ENCODE results near the gene CREB3L4. TPM values are rescaled to one million over a fixed set of nuclear protein-coding genes. Genes with fewer than 3 reads are reported as not detected.

The CREB3L4 gene
- total and polyA plus RNA-seq, 11 donors, result 2.5 to 7.2 (median 4.7) TPM

DNA sequence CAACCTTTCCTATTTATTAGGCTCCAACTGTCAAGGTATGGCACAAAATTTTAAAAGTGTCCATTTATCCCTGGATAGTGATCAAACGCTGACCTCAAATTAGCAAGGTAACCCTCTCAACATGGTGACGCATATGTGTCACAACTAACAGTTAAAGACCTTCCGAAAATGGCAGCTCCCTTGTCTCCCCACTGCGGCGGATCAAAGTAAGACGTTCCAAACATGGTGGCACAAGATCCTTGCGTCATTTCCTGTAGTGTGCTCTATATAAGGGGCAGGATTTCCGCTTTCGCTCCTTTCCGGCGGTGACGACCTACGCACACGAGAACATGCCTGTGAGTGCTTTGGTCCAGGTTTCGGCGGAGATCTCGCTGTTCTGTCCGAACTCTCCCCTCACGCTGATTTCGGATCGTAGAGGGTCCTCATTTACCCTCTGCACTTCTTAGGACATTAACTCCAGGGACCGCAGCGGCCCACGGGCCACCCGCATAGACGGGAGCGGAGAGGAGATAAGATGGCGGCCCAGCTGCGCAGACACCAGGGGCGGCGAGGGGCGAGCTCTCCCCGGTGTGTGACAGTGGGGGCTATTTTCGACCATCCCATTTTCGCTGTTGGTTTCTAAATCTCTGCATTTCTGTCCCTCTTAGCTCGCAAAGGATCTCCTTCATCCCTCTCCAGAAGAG lies 22.9 kb downstream of the CREB3L4 start, which contains the start of gene RPS27:
RPS27 (plus strand) TSS at position 295 of the 683 bp plus-strand sequence; CDS start at position 330, 35 bp downstream.
- no peaks in the 10 kb centered on the region for H3K27me3 ChIP-seq
- peak within 1 kb of the TSS; percentile 87 to 98 (median 94) for H3K27ac ChIP-seq
- peak within 1 kb of the TSS; percentile 48 to 93 (median 77) for H3K4me3 ChIP-seq
- DNase-seq, result peak; percentile 84 to 95 (median 94)
- no peaks in the 10 kb centered on the region for H3K9me3 ChIP-seq
- peaks cover 0 to 43% (median 39%) of the 10 kb centered on the region in 9 donors for H3K36me3 ChIP-seq
- peak; percentile 76 to 90 (median 88) for ATAC-seq
- 0 to 1% (median 0%) methylated on average over 30 to 36 of the region's 36 CpGs for WGBS, 4 donors
- TF ChIP-seq, protein P1, sequence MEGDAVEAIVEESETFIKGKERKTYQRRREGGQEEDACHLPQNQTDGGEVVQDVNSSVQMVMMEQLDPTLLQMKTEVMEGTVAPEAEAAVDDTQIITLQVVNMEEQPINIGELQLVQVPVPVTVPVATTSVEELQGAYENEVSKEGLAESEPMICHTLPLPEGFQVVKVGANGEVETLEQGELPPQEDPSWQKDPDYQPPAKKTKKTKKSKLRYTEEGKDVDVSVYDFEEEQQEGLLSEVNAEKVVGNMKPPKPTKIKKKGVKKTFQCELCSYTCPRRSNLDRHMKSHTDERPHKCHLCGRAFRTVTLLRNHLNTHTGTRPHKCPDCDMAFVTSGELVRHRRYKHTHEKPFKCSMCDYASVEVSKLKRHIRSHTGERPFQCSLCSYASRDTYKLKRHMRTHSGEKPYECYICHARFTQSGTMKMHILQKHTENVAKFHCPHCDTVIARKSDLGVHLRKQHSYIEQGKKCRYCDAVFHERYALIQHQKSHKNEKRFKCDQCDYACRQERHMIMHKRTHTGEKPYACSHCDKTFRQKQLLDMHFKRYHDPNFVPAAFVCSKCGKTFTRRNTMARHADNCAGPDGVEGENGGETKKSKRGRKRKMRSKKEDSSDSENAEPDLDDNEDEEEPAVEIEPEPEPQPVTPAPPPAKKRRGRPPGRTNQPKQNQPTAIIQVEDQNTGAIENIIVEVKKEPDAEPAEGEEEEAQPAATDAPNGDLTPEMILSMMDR (IDR thresholded peaks at IDR 0.05), result peak in 1 of 12 donors; percentile 16
- peak; percentile 66 to 94 for TF ChIP-seq POLR2A (IDR thresholded peaks at IDR 0.05)
- intact Hi-C loops (cut with DNase I), result loop anchor here in 5 of 10 donors (2.0 to 10.0 kb wide), 7 partner anchors 187 to 476 kb away; partner anchors contain the start of genes HAX1 (in 2 of the 5) and UBAP2L (in 1 of the 5)
- peaks cover 5 to 49% (median 31%) of the 10 kb centered on the region in 12 donors for H3K4me1 ChIP-seq

DNA sequence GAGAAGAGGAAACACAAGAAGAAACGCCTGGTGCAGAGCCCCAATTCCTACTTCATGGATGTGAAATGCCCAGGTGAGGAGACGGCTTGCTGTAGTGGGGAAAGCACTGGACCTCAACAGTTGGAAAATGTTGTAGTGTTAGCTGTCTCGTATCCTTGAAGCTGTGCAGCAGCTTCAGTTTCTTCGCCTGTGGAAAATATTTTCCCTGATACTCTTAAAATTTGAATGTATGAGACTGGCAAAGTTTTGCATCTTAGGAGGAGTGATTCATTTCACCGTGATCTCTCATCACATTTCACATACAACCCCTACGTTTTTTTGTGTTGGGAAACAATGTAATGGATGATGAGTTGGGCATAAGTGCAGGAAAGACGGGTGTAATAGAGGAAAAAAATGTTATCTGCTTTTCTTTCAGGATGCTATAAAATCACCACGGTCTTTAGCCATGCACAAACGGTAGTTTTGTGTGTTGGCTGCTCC lies 23.5 kb downstream of the CREB3L4 start:
- TF ChIP-seq, protein P1 (IDR thresholded peaks at IDR 0.05), result no peak
- TF ChIP-seq POLR2A (IDR thresholded peaks at IDR 0.05), result no peak
- Histone ChIP-seq H3K27me3 (no peaks in the 10 kb centered on the region), H3K4me3 (peak overlapping the region; percentile 48 to 93 (median 77)), H3K36me3 (peaks cover 0 to 49% (median 39%) of the 10 kb centered on the region in 9 donors), H3K27ac (peak overlapping the region; percentile 87 to 98 (median 94)), H3K4me1 (peaks cover 5 to 47% (median 31%) of the 10 kb centered on the region in 12 donors), H3K9me3 (no peaks in the 10 kb centered on the region)
- WGBS, 4 donors, result 7 to 10% (median 8%) methylated on average over 9 of the region's 9 CpGs
- intact Hi-C loops (cut with DNase I), result loop anchor here in 5 of 10 donors (2.0 to 10.0 kb wide), 7 partner anchors 186 to 476 kb away; partner anchors contain the start of genes HAX1 (in 2 of the 5) and UBAP2L (in 1 of the 5)
- DNase-seq, result no peak
- ATAC-seq, result no peak

DNA sequence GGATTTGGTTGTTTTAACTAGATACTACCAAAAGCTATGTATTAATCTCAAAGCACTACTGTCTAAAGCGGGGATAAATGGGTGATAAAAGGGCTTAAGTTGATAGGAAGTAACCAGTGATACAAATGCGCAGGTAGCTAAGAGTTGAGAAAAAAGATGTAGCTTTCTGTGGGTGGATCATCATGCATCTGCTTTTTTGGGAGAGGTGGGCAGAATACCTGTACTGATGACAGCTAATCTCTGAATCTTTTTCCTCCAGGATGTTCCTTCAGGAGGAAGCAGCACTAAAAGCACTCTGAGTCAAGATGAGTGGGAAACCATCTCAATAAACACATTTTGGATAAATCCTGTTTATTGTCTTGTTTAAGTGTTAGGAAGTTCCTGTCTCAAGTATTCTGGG lies 24.1 kb downstream of the CREB3L4 start:
- intact Hi-C loops (cut with DNase I), result loop anchor here in 5 of 10 donors (2.0 to 10.0 kb wide), 7 partner anchors 185 to 477 kb away; partner anchors contain the start of genes HAX1 (in 2 of the 5) and UBAP2L (in 1 of the 5)
- TF ChIP-seq POLR2A (IDR thresholded peaks at IDR 0.05), result no peak
- TF ChIP-seq, protein P1 (IDR thresholded peaks at IDR 0.05), result no peak
- Histone ChIP-seq H3K36me3 (peaks cover 0 to 49% (median 39%) of the 10 kb centered on the region in 9 donors), H3K4me3 (peak overlapping the region; percentile 3 to 93 (median 76)), H3K9me3 (no peaks in the 10 kb centered on the region), H3K4me1 (peaks cover 5 to 41% (median 27%) of the 10 kb centered on the region in 12 donors), H3K27me3 (no peaks in the 10 kb centered on the region), H3K27ac (peak overlapping the region in 5 of 12 donors; percentile 87 to 98 (median 94))
- DNase-seq (no peak), ATAC-seq (no peak)
- 90 to 95% (median 92%) methylated on average over 2 of the region's 2 CpGs for WGBS, 4 donors

DNA sequence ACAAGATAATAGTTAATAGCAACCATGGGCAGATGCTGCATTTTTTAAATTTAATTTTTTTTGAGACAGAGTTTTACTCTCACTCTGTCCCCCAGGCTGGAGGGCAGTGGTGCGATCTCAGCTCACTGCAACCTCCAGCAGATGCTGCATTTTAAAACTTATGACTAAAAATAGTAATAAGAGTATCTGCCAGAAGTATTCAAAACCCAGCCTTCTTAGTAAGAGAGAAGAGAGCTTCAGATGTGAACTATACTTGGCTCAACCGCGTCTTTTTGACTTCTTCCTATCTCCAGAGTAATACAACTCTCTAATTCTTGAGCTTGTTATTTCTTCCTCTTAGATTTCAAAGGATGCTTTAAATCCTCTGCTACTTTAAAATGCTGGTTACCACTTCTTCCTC lies 27.5 kb downstream of the CREB3L4 start:
- peaks cover 0 to 49% (median 39%) of the 10 kb centered on the region in 9 donors for H3K36me3 ChIP-seq
- no peak for DNase-seq
- no peaks in the 10 kb centered on the region for H3K27me3 ChIP-seq
- no peak overlapping the region for H3K27ac ChIP-seq
- no peaks in the 10 kb centered on the region for H3K9me3 ChIP-seq
- no peak overlapping the region for H3K4me3 ChIP-seq
- no peak for TF ChIP-seq POLR2A (IDR thresholded peaks at IDR 0.05)
- TF ChIP-seq, protein P1 (IDR thresholded peaks at IDR 0.05), result no peak
- peaks cover 5 to 32% (median 20%) of the 10 kb centered on the region in 12 donors for H3K4me1 ChIP-seq
- ATAC-seq, result no peak
- 75 to 87% (median 81%) methylated on average over 3 of the region's 3 CpGs for WGBS, 4 donors
- intact Hi-C loops (cut with DNase I), result loop anchor here in 3 of 10 donors (10.0 kb wide), 3 partner anchors 190 to 480 kb away; partner anchors contain the start of gene HAX1 (in 1 of the 3)
